OCI-M1 (cell line): ENCODE results near the gene TRNAU1AP.
"Not testable (repeated sequence)": the region's sequence is repeated elsewhere in the genome, so short reads cannot be mapped to it uniquely, and the experiment has no call there.

Experiments used
- DNase-seq: peaks from one replicate; lab custom pipeline; 2025; lab: John Stamatoyannopoulos, UW

TRNAU1AP gene

GRCh38 chr1:28521502-28522164, 31.3 kb upstream of the TRNAU1AP start:
- peak; percentile 64 for DNase-seq

- not testable (repeated sequence) for DNase-seq
These were observed 30.3 kb upstream of the TRNAU1AP start for GRCh38 chr1:28522537-28522936.

GRCh38 chr1:28525002-28525642, 27.8 kb upstream of the TRNAU1AP start:
- peak; percentile 82 for DNase-seq

GRCh38 chr1:28526886-28527285, 26.0 kb upstream of the TRNAU1AP start:
- DNase-seq = no peak

- no peak for DNase-seq
These were observed 22.4 kb upstream of the TRNAU1AP start for GRCh38 chr1:28530456-28530855.

- DNase-seq = no peak
These were observed 18.2 kb upstream of the TRNAU1AP start for GRCh38 chr1:28534671-28535070.

GRCh38 chr1:28535180-28535579, 17.7 kb upstream of the TRNAU1AP start:
- DNase-seq = no peak

- no peak for DNase-seq
These were observed 15.3 kb upstream of the TRNAU1AP start for GRCh38 chr1:28537457-28538199.

GRCh38 chr1:28538286-28538685, 14.6 kb upstream of the TRNAU1AP start:
- no peak for DNase-seq

- DNase-seq = no peak
These were observed 12.2 kb upstream of the TRNAU1AP start for GRCh38 chr1:28540651-28541050.

- not testable (repeated sequence) for DNase-seq
These were observed 11.4 kb upstream of the TRNAU1AP start for GRCh38 chr1:28541414-28542015.

- no peak for DNase-seq
These were observed 7.6 kb upstream of the TRNAU1AP start for GRCh38 chr1:28545246-28545628.

GRCh38 chr1:28548318-28548717, 4.6 kb upstream of the TRNAU1AP start:
- no peak for DNase-seq

- no peak for DNase-seq
These were observed 1.5 kb upstream of the TRNAU1AP start for GRCh38 chr1:28551381-28551780.

GRCh38 chr1:28560886-28561285, 8.0 kb downstream of the TRNAU1AP start:
- DNase-seq = no peak

- no peak for DNase-seq
These were observed 11.4 kb downstream of the TRNAU1AP start for GRCh38 chr1:28564310-28564709.

- DNase-seq = no peak
These were observed 12.2 kb downstream of the TRNAU1AP start for GRCh38 chr1:28565040-28565439.

- no peak for DNase-seq
These were observed 12.8 kb downstream of the TRNAU1AP start for GRCh38 chr1:28565726-28566125.

- no peak for DNase-seq
These were observed 14.0 kb downstream of the TRNAU1AP start for GRCh38 chr1:28566931-28567330.

- DNase-seq = no peak
These were observed 19.0 kb downstream of the TRNAU1AP start for GRCh38 chr1:28571911-28572310.

- not testable (repeated sequence) for DNase-seq
These were observed 20.0 kb downstream of the TRNAU1AP start for GRCh38 chr1:28572891-28573290.

GRCh38 chr1:28573564-28573963, 20.7 kb downstream of the TRNAU1AP start:
- DNase-seq = no peak
